HG03432 (cell line): ENCODE measurements around the gene CHRD.
"Not testable (repeated sequence)": the region's sequence is repeated elsewhere in the genome, so short reads cannot be mapped to it uniquely, and the experiment has no call there.

Experiments
- ATAC-seq: cut with Tn5 transposase; IDR thresholded peaks from one replicate; pipeline ENCODE4 v1.9.1; 2021; ENCODE audit warnings: mild to moderate bottlenecking, moderate library complexity; ENCODE audit not compliant: unreplicated experiment

Gene CHRD

GRCh38 chr3:184379358-184380184 is at the start of gene CHRD:
CHRD (plus strand) TSS chr3:184380054; CDS start chr3:184380319, 265 bp downstream.
- no peak for ATAC-seq

GRCh38 chr3:184332370-184333090 is 47.3 kb upstream of the CHRD start:
- no peak for ATAC-seq

- no peak for ATAC-seq
Observed at GRCh38 chr3:184333190-184333589, 46.7 kb upstream of the CHRD start.

- ATAC-seq: no peak
Observed at GRCh38 chr3:184333700-184334099, 46.2 kb upstream of the CHRD start.

GRCh38 chr3:184334470-184335158 is 45.2 kb upstream of the CHRD start:
- ATAC-seq: no peak

- peak; percentile 4 for ATAC-seq
Observed at GRCh38 chr3:184335291-184335660, 44.6 kb upstream of the CHRD start.

GRCh38 chr3:184335661-184336546 is 44.0 kb upstream of the CHRD start:
- peak; percentile 84 for ATAC-seq

- ATAC-seq: no peak
Observed at GRCh38 chr3:184336547-184337398, 43.1 kb upstream of the CHRD start.

GRCh38 chr3:184337399-184337714 is 42.5 kb upstream of the CHRD start, which contains the start of gene FAM131A:
FAM131A (plus strand) TSS chr3:184337600; CDS start chr3:184337631, 31 bp downstream.
- no peak for ATAC-seq

GRCh38 chr3:184337981-184338380 is 41.9 kb upstream of the CHRD start:
- no peak for ATAC-seq

- no peak for ATAC-seq
Observed at GRCh38 chr3:184338511-184338945, 41.3 kb upstream of the CHRD start.

GRCh38 chr3:184339001-184339400 is 40.9 kb upstream of the CHRD start:
- ATAC-seq: no peak

GRCh38 chr3:184339451-184340135 is 40.3 kb upstream of the CHRD start:
- ATAC-seq: not testable (repeated sequence)

GRCh38 chr3:184341925-184342324 is 37.9 kb upstream of the CHRD start:
- ATAC-seq: no peak

GRCh38 chr3:184343200-184343876 is 36.5 kb upstream of the CHRD start:
- ATAC-seq: no peak

GRCh38 chr3:184344579-184345316 is 35.1 kb upstream of the CHRD start:
- no peak for ATAC-seq

- ATAC-seq: no peak
Observed at GRCh38 chr3:184345317-184346144, 34.3 kb upstream of the CHRD start.
